Neural cell (in vitro differentiated cells): ENCODE results near the gene INHA.

ENCODE experiments used
- CTCF ChIP-seq: fragments of 450-650 bp; IDR thresholded peaks from 2 replicates; pipeline ENCODE4 v1.5.1; 2014; ENCODE audit warnings: antibody characterized with exemption, mild to moderate bottlenecking, moderate library complexity; ENCODE audit not compliant: poor library complexity, severe bottlenecking
- SMC3 ChIP-seq: fragments of 450-650 bp; conservative IDR thresholded peaks from 2 replicates; pipeline ENCODE4 v1.6.1; 2014; ENCODE audit warnings: antibody characterized with exemption, mild to moderate bottlenecking, moderate library complexity; ENCODE audit not compliant: poor library complexity

GRCh38 chr2:219560893-219561178, 11.3 kb upstream of the INHA start:
- TF ChIP-seq SMC3 = no peak
- no peak for TF ChIP-seq CTCF
